Dendritic cell treated with granulocyte-macrophage colony-stimulating factor and Interleukin-4, amounts not matched to agents 40 ng/mL and 50 ng/mL, for 4 days (primary cell): Measurements from ENCODE around the gene PHLPP2.

Experiments used
- H3K27ac Mint-ChIP-seq: one replicate; pipeline ENCODE4 v1.8.0; 2022; ENCODE audit warnings: mild to moderate bottlenecking, mixed read lengths
- H3K27me3 Mint-ChIP-seq: one replicate; pipeline ENCODE4 v1.8.0; 2022; ENCODE audit warnings: mild to moderate bottlenecking, mixed read lengths
- H3K36me3 Mint-ChIP-seq: one replicate; pipeline ENCODE4 v1.8.0; 2022; ENCODE audit warnings: low read depth, mixed read lengths
- H3K4me1 Mint-ChIP-seq: one replicate; pipeline ENCODE4 v1.8.0; 2022; ENCODE audit warnings: low read depth, mixed read lengths
- H3K4me3 Mint-ChIP-seq: one replicate; pipeline ENCODE4 v1.8.0; 2022; ENCODE audit warnings: mild to moderate bottlenecking, moderate library complexity, mixed read lengths
- H3K9me3 Mint-ChIP-seq: one replicate; pipeline ENCODE4 v1.8.0; 2022; ENCODE audit warnings: mixed read lengths
- intact Hi-C: fragments of 100-400 bp; cut with micrococcal nuclease; formaldehyde crosslinking; loops from one replicate; pipeline ENCODE4 v1.15.0; 2022

PHLPP2 gene

GRCh38 chr16:71670537-71670936 is 54.0 kb downstream of the PHLPP2 start:
- H3K9me3 Mint-ChIP-seq, result no peaks in the 10 kb centered on the region
- no peak overlapping the region for H3K27ac Mint-ChIP-seq
- intact Hi-C loops, result no loop called here
- peaks cover 11% of the 10 kb centered on the region for H3K36me3 Mint-ChIP-seq
- H3K4me3 Mint-ChIP-seq, result no peak overlapping the region
- H3K4me1 Mint-ChIP-seq, result no peaks in the 10 kb centered on the region
- H3K27me3 Mint-ChIP-seq, result no peaks in the 10 kb centered on the region

- Mint-ChIP-seq H3K27me3 (no peaks in the 10 kb centered on the region), H3K9me3 (no peaks in the 10 kb centered on the region), H3K4me1 (no peaks in the 10 kb centered on the region), H3K4me3 (no peak overlapping the region), H3K36me3 (peaks cover 11% of the 10 kb centered on the region), H3K27ac (no peak overlapping the region)
- intact Hi-C loops, result no loop called here
Observed at GRCh38 chr16:71669926-71670536, 54.5 kb downstream of the PHLPP2 start.

DNA sequence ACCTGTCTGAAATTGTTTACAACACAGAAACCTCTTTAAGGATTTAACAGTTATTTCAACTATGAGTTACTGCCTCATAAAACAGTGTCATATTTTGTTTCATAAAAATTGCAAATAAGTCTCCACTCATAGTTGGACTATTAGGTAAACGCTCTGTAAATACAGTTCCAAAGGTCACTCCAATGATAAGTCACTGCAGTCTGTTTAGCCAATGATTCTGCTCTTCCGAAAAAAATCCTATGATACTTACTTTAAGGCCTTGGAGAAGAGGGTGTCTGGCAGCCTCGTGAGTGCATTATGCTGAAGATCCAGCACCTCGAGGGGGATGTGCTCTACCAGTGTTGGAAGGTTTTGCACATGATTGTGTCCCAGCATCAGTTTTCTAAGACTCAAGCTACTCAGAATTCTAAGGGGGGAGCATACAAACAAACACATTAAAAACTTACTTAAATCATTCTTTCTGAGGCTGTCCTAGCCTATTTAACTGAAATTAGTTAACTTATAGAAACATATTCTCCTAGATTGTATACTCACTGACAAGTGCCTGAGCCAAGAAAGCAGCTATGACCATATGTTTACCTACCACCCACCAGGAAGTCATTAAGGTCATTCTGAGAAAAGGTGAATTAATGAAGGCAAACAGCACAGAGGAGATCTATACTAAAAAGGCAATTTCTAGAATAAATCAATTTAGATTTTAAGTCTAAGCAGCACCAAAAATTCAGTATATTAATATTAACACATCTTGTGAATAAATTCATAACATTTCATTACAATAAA is 57.4 kb downstream of the PHLPP2 start:
- Mint-ChIP-seq H3K4me1 (no peaks in the 10 kb centered on the region), H3K4me3 (no peak overlapping the region), H3K9me3 (no peaks in the 10 kb centered on the region), H3K27ac (no peak overlapping the region), H3K27me3 (no peaks in the 10 kb centered on the region), H3K36me3 (peaks cover 17% of the 10 kb centered on the region)
- intact Hi-C loops, result no loop called here

- Mint-ChIP-seq H3K9me3 (no peaks in the 10 kb centered on the region), H3K4me1 (no peaks in the 10 kb centered on the region), H3K36me3 (peaks cover 17% of the 10 kb centered on the region), H3K4me3 (no peak overlapping the region), H3K27me3 (no peaks in the 10 kb centered on the region), H3K27ac (no peak overlapping the region)
- intact Hi-C loops, result no loop called here
Observed at GRCh38 chr16:71666264-71666663, 58.2 kb downstream of the PHLPP2 start.

DNA sequence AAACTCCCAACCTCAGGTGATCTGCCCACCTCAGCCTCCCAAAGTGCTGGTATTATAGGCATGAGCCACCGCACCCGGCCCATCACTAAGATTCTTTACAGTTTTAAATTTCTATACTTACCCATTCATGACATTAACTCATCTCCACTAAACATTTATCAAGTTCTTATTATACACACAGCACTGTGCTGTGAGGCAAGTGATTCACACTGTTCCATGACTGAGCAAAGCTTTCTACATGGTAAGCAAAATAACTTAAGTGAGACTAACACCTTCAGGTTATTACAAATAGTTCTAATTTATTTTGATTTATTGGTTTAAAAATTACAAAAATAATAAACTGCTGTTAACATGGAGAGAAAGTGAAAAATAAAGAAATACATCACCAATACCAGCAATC is 65.0 kb downstream of the PHLPP2 start:
- Mint-ChIP-seq H3K4me1 (no peaks in the 10 kb centered on the region), H3K27ac (no peak overlapping the region), H3K36me3 (peaks cover 29% of the 10 kb centered on the region), H3K9me3 (no peaks in the 10 kb centered on the region), H3K27me3 (no peaks in the 10 kb centered on the region), H3K4me3 (no peak overlapping the region)
- intact Hi-C loops, result no loop called here

GRCh38 chr16:71658771-71659170 is 65.7 kb downstream of the PHLPP2 start:
- no peak overlapping the region for H3K4me3 Mint-ChIP-seq
- peaks cover 24% of the 10 kb centered on the region for H3K36me3 Mint-ChIP-seq
- no peaks in the 10 kb centered on the region for H3K27me3 Mint-ChIP-seq
- no peaks in the 10 kb centered on the region for H3K9me3 Mint-ChIP-seq
- intact Hi-C loops, result no loop called here
- no peak overlapping the region for H3K27ac Mint-ChIP-seq
- no peaks in the 10 kb centered on the region for H3K4me1 Mint-ChIP-seq

DNA sequence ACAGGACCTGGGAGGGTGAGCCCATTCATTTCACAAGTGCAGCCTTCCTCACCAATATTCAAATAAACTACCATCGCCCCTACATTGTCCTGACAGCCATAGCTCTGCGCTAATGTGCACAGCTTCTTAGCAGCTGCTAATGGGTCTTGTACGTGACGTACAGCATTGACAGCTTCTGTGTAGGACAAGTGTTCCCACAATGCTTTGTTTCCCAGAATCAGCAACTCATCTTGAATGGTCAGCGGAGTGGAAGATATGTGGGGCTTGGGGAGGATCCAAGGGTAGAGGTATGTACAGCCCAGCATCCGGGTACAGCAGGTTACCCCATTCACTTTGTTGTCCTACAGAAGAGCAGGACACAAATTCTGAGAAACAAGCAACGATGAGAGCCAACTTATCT is 74.8 kb downstream of the PHLPP2 start:
- H3K4me1 Mint-ChIP-seq, result no peaks in the 10 kb centered on the region
- H3K27me3 Mint-ChIP-seq, result no peaks in the 10 kb centered on the region
- intact Hi-C loops, result no loop called here
- no peak overlapping the region for H3K4me3 Mint-ChIP-seq
- H3K27ac Mint-ChIP-seq, result no peak overlapping the region
- H3K9me3 Mint-ChIP-seq, result no peaks in the 10 kb centered on the region
- H3K36me3 Mint-ChIP-seq, result peaks cover 27% of the 10 kb centered on the region

DNA sequence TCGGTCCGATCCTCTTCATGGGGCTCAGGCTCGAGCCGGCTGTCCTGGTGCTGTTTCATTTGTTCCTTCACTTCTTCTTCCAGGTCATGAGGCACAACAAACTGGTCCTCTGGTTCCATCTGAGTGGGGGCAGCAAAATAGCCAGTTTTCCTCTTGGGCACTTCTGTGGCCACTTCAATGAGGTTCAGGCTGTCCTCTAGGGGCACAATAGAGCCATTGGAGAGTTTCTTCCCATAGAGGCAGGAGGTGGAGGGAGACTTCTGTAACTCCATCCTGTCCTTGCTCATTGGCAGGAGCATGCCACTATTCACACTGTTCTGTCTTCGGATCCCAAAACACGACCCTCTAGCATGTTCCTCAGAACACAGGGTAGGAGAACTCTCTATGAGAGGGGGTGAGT is 75.6 kb downstream of the PHLPP2 start:
- no peaks in the 10 kb centered on the region for H3K9me3 Mint-ChIP-seq
- H3K36me3 Mint-ChIP-seq, result peaks cover 26% of the 10 kb centered on the region
- no peak overlapping the region for H3K4me3 Mint-ChIP-seq
- no peaks in the 10 kb centered on the region for H3K27me3 Mint-ChIP-seq
- H3K27ac Mint-ChIP-seq, result no peak overlapping the region
- H3K4me1 Mint-ChIP-seq, result no peaks in the 10 kb centered on the region
- intact Hi-C loops, result no loop called here

GRCh38 chr16:71648162-71648561 is 76.3 kb downstream of the PHLPP2 start:
- Mint-ChIP-seq H3K4me3 (no peak overlapping the region), H3K27me3 (no peaks in the 10 kb centered on the region), H3K4me1 (no peaks in the 10 kb centered on the region), H3K27ac (no peak overlapping the region), H3K36me3 (peaks cover 26% of the 10 kb centered on the region), H3K9me3 (no peaks in the 10 kb centered on the region)
- intact Hi-C loops, result no loop called here

DNA sequence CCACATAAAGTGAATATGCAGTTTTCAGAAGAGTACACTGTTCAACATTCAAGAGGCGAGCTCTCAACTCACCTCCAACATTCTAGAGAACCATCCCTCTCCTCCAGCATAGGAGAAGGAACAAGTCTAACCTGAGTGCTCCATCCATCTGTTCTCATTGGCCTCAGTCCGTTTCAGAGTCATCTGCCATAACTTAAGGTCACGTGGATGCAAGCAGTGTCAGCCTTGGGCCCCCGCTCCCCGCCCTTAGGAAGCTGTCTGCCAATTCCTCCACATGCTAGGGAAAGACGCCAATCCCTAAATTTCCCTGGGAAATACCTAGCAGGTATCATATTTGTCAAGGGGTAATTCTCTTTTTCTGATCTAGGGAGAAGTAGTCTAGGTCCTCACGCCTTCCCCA is 77.1 kb downstream of the PHLPP2 start:
- peaks cover 18% of the 10 kb centered on the region for H3K36me3 Mint-ChIP-seq
- H3K4me3 Mint-ChIP-seq, result no peak overlapping the region
- H3K27me3 Mint-ChIP-seq, result no peaks in the 10 kb centered on the region
- intact Hi-C loops, result no loop called here
- no peak overlapping the region for H3K27ac Mint-ChIP-seq
- H3K4me1 Mint-ChIP-seq, result no peaks in the 10 kb centered on the region
- H3K9me3 Mint-ChIP-seq, result no peaks in the 10 kb centered on the region

- Mint-ChIP-seq H3K27ac (no peak overlapping the region), H3K36me3 (peaks cover 17% of the 10 kb centered on the region), H3K4me3 (no peak overlapping the region), H3K9me3 (no peaks in the 10 kb centered on the region), H3K27me3 (no peaks in the 10 kb centered on the region), H3K4me1 (no peaks in the 10 kb centered on the region)
- intact Hi-C loops, result no loop called here
Observed at GRCh38 chr16:71645450-71645849, 79.1 kb downstream of the PHLPP2 start.

GRCh38 chr16:71637398-71637797 is 87.1 kb downstream of the PHLPP2 start:
- intact Hi-C loops, result no loop called here
- Mint-ChIP-seq H3K36me3 (no peaks in the 10 kb centered on the region), H3K27me3 (peaks cover 2% of the 10 kb centered on the region), H3K4me3 (no peak overlapping the region), H3K4me1 (peaks cover 8% of the 10 kb centered on the region), H3K27ac (no peak overlapping the region), H3K9me3 (no peaks in the 10 kb centered on the region)

DNA sequence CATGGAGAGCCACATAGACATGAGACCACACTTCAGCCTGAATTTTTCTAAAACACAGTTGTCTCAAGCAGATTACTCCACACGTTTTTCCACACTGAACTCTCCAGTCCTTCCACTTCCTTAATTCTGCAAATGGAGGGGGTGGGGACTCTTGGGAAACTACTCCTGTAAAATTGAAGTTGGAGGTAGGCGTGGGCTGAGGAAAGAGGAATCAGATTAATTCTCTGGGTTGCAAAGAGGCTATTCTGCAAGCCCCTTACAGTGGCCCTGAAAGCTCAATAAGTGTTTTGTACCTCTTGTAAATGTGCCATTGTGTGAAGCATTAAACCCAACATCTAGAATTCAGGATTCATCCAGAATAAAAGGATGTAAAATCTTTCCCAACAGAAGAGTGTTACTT is 88.9 kb downstream of the PHLPP2 start:
- no peaks in the 10 kb centered on the region for H3K36me3 Mint-ChIP-seq
- H3K27me3 Mint-ChIP-seq, result peaks cover 6% of the 10 kb centered on the region
- no peak overlapping the region for H3K4me3 Mint-ChIP-seq
- intact Hi-C loops, result no loop called here
- H3K9me3 Mint-ChIP-seq, result no peaks in the 10 kb centered on the region
- H3K4me1 Mint-ChIP-seq, result peaks cover 8% of the 10 kb centered on the region
- no peak overlapping the region for H3K27ac Mint-ChIP-seq

DNA sequence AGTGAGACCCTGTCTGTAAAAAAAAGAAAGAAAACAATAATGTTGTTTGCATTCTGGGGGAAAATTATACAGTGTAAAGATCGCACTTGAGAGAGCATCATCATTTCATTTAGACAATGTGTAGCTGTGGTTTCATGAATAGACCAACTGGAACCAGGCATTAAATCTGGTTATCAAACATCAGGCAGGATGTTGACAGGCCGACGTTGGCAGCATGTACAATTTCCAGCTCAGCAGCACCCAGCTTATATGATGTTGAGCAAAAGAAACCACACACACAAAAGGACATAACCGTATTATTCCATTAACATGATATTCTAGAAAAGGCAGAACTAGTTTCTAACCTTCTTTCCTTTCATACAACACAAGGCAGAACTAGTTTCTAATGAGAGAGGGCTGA is 92.7 kb downstream of the PHLPP2 start:
- intact Hi-C loops, result no loop called here
- H3K27ac Mint-ChIP-seq, result no peak overlapping the region
- H3K4me3 Mint-ChIP-seq, result no peak overlapping the region
- no peaks in the 10 kb centered on the region for H3K36me3 Mint-ChIP-seq
- H3K9me3 Mint-ChIP-seq, result no peaks in the 10 kb centered on the region
- peaks cover 33% of the 10 kb centered on the region for H3K27me3 Mint-ChIP-seq
- peaks cover 24% of the 10 kb centered on the region for H3K4me1 Mint-ChIP-seq

DNA sequence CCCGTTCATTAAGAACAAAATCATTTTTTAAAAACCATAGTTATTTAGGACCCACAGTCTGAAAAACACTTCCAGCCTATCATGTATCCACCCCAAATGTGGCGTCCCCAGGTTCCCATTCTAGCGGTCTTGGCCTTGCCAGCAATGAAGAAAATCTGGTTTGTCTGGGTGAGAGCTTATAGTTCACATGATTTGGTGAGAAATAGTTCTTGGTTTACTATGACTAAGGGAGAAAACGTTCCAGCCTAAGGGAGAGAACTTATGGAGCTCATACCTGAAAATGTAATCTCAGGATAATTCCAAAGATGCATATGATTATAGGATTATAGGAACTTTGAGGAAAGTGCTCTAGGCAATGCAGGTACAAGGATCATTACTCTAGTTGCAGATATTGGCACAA is 93.7 kb downstream of the PHLPP2 start:
- Mint-ChIP-seq H3K36me3 (no peaks in the 10 kb centered on the region), H3K4me3 (no peak overlapping the region)

More for the DNA sequence above, 93.7 kb downstream of the PHLPP2 start:
- no peak overlapping the region for H3K27ac Mint-ChIP-seq
- intact Hi-C loops, result no loop called here
- H3K9me3 Mint-ChIP-seq, result no peaks in the 10 kb centered on the region
- H3K4me1 Mint-ChIP-seq, result peaks cover 24% of the 10 kb centered on the region
- peaks cover 40% of the 10 kb centered on the region for H3K27me3 Mint-ChIP-seq
